Osteoblast (primary cell): ENCODE data around the gene HDDC3. TPM values are rescaled to one million over a fixed set of nuclear protein-coding genes. Genes with fewer than 3 reads are reported as not detected.
A peak's percentile ranks its signal among the peaks of the same experiment; 100 is the strongest.

Source experiments
- DNase-seq: peaks from one replicate; pipeline ENCODE4 v3.0.0; 2011; ENCODE audit warnings: low spot score, mixed read lengths; ENCODE audit not compliant: insufficient read length; ENCODE audit errors: missing footprints
- H2AFZ ChIP-seq: 2 replicates; pipeline ENCODE4 v1.6.0; 2011; ENCODE audit warnings: mild to moderate bottlenecking, low read length
- H3K27ac ChIP-seq: 2 replicates; pipeline ENCODE4 v1.5.1; 2011; ENCODE audit warnings: mild to moderate bottlenecking, low read depth, low read length, moderate library complexity
- H3K27me3 ChIP-seq: 2 replicates; pipeline ENCODE4 v1.6.0; 2012; ENCODE audit warnings: mild to moderate bottlenecking, control low read depth, inconsistent platforms, low read length, moderate library complexity; ENCODE audit not compliant: insufficient read depth
- H3K36me3 ChIP-seq: 2 replicates; pipeline ENCODE4 v1.5.1; 2011; ENCODE audit warnings: mild to moderate bottlenecking, low read length, control low read depth, moderate library complexity; ENCODE audit not compliant: insufficient read depth
- H3K4me1 ChIP-seq: 2 replicates; pipeline ENCODE4 v1.5.1; 2011; ENCODE audit warnings: mild to moderate bottlenecking, low read length, control low read depth, moderate library complexity; ENCODE audit not compliant: insufficient read depth
- H3K4me2 ChIP-seq: 2 replicates; pipeline ENCODE4 v1.6.0; 2011; ENCODE audit warnings: mild to moderate bottlenecking, low read length; ENCODE audit not compliant: insufficient read depth
- H3K4me3 ChIP-seq: fragments of 200-600 bp; sonication (generic); 3 replicates; pipeline ENCODE4 v1.5.1; 2012; ENCODE audit warnings: mild to moderate bottlenecking, low read length, inconsistent platforms; ENCODE audit not compliant: insufficient read depth
- H3K79me2 ChIP-seq: 2 replicates; pipeline ENCODE4 v1.6.0; 2012; ENCODE audit warnings: mild to moderate bottlenecking, low read length, control low read depth, inconsistent platforms; ENCODE audit not compliant: insufficient read depth
- H3K9me3 ChIP-seq: 2 replicates; pipeline ENCODE4 v1.5.1; 2011; ENCODE audit warnings: low read depth, low read length, control low read depth
- H4K20me1 ChIP-seq: 2 replicates; pipeline ENCODE4 v1.6.0; 2012; ENCODE audit warnings: mild to moderate bottlenecking, low read length, control low read depth; ENCODE audit not compliant: insufficient read depth
- CTCF ChIP-seq: IDR thresholded peaks from 2 replicates; pipeline ENCODE4 v1.5.1; 2011; ENCODE audit warnings: mild to moderate bottlenecking, low read depth, low read length, moderate library complexity; ENCODE audit errors: extremely low read depth
- total RNA-seq: library from RNA; depleted of rRNA; stranded (reverse); fragments of >200 nt; gene quantifications from 2 replicates; pipeline ENCODE4 v1.2.3, GENCODE V29; 2012

The HDDC3 gene
- total RNA-seq, 1 donor, result 11.6 TPM

DNA sequence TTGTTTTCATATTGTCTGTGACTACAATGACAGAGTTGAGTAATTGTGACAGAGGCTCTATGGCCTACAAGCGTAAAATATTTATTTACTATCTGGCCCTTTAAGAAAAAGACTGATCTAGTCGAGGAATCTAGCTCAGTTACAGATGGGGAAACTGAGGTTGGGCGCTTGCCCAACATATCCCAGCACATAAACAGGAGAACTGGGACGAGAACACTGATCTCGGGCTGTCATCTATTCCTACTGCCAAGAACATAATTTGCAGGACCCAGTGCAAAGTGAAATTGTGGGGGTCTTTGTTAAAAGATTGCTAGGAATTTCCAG lies 46.1 kb downstream of the HDDC3 start:
- Histone ChIP-seq H4K20me1 (peaks cover 4% of the 10 kb centered on the region), H3K4me2 (peak overlapping the region; percentile 39), H3K27me3 (no peaks in the 10 kb centered on the region), H3K27ac (peak overlapping the region; percentile 28), H2AFZ (no peak overlapping the region), H3K4me1 (peaks cover 26% of the 10 kb centered on the region), H3K9me3 (no peaks in the 10 kb centered on the region), H3K36me3 (peaks cover 33% of the 10 kb centered on the region), H3K4me3 (no peak overlapping the region), H3K79me2 (peaks cover 7% of the 10 kb centered on the region)
- no peak for TF ChIP-seq CTCF
- no peak for DNase-seq

- peak overlapping the region; percentile 80 for H3K4me2 ChIP-seq
- H3K79me2 ChIP-seq, result peaks cover 7% of the 10 kb centered on the region
- H3K27me3 ChIP-seq, result no peaks in the 10 kb centered on the region
- DNase-seq, result peak; percentile 95
- no peaks in the 10 kb centered on the region for H3K9me3 ChIP-seq
- H3K27ac ChIP-seq, result peak overlapping the region; percentile 73
- peak overlapping the region; percentile 65 for H2AFZ ChIP-seq
- TF ChIP-seq CTCF, result peak; percentile 97
- H3K36me3 ChIP-seq, result peaks cover 33% of the 10 kb centered on the region
- peaks cover 26% of the 10 kb centered on the region for H3K4me1 ChIP-seq
- H4K20me1 ChIP-seq, result peaks cover 4% of the 10 kb centered on the region
- peak overlapping the region; percentile 73 for H3K4me3 ChIP-seq
Measured at GRCh38 chr15:90885432-90886290, 46.7 kb downstream of the HDDC3 start.

- H3K4me1 ChIP-seq, result peaks cover 26% of the 10 kb centered on the region
- H3K27ac ChIP-seq, result peak overlapping the region; percentile 73
- H3K27me3 ChIP-seq, result no peaks in the 10 kb centered on the region
- peak; percentile 70 for DNase-seq
- peak overlapping the region; percentile 80 for H3K4me2 ChIP-seq
- H2AFZ ChIP-seq, result peak overlapping the region; percentile 56
- H3K4me3 ChIP-seq, result peak overlapping the region; percentile 73
- H3K79me2 ChIP-seq, result peaks cover 7% of the 10 kb centered on the region
- no peaks in the 10 kb centered on the region for H3K9me3 ChIP-seq
- H3K36me3 ChIP-seq, result peaks cover 35% of the 10 kb centered on the region
- no peak for TF ChIP-seq CTCF
- H4K20me1 ChIP-seq, result peaks cover 4% of the 10 kb centered on the region
Measured at GRCh38 chr15:90884719-90885431, 47.5 kb downstream of the HDDC3 start.
